Kidney tubule cell (primary cell): ENCODE results near the gene POMZP3.
A peak's percentile ranks its signal among the peaks of the same experiment; 100 is the strongest.
"Not testable (repeated sequence)": the region's sequence is repeated elsewhere in the genome, so short reads cannot be mapped to it uniquely, and the experiment has no call there.

Source experiments
- DNase-seq: peaks from one replicate; pipeline ENCODE4 v3.0.0-alpha.2; 2018; ENCODE audit warnings: low spot score

The POMZP3 gene

DNA sequence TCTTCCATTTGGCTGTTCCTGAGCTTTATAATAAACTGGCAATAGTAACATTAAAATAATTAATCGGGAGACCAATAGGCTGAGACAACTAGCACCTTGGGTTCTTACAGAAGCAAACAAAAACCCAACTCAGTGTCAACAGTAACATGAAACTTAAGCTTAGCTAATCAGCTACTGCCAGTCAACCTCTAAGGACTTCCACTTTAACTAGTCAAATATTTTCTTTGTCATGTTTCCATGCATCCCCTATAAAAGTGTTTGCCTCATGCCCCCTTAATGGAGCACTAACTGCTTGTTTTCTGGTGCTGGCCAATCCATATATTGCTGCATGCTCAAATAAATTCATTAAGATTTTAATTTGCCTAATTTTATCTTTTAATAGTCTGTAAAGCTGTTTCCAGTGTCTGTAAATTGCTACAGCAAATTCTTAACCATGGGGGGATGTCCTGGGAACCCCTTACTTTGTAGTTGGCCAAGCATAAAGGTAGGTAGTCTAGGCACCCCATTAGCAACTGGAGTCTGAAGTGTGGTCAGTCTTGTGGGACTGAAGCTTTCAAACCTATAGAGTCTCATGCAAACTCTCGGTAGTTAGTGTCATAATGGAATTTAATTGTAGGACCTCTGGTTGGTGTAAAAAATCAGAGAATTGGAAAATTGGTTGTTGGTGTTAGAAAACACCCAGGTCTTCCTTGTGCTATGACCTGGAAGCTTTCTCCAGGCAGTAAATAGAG lies 40.3 kb downstream of the POMZP3 start:
- DNase-seq: not testable (repeated sequence)

DNA sequence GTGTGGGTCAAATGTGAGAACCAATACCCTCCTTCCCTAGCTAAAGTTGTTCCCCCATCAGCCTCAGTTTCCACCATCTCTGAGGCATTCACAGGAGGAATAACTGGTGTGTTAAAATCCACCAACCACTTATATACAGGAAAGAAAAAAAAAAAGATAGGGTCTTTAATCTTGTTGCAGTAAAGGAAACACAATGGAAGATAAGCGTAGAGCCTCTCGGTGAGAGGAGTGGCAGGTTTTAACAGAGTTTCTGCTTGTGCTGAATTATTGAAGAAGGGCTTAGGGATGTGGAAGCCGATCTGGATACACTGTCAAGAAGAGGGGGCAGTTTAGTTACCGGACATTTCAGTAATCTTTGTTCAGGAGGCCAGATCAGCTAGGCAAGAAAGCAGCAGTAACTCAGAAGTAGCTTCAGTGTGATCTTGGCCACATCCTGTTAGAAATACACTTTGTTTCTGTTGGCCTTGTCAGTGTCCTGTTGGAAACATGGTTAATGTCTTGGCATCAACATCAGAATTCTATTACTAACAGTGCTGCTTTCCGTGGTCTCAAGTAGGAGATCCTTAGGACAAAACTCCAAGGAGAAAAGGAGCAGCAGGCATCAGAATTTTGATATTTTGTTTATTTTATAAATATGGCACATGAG lies 43.3 kb downstream of the POMZP3 start:
- DNase-seq: peak; percentile 27

DNA sequence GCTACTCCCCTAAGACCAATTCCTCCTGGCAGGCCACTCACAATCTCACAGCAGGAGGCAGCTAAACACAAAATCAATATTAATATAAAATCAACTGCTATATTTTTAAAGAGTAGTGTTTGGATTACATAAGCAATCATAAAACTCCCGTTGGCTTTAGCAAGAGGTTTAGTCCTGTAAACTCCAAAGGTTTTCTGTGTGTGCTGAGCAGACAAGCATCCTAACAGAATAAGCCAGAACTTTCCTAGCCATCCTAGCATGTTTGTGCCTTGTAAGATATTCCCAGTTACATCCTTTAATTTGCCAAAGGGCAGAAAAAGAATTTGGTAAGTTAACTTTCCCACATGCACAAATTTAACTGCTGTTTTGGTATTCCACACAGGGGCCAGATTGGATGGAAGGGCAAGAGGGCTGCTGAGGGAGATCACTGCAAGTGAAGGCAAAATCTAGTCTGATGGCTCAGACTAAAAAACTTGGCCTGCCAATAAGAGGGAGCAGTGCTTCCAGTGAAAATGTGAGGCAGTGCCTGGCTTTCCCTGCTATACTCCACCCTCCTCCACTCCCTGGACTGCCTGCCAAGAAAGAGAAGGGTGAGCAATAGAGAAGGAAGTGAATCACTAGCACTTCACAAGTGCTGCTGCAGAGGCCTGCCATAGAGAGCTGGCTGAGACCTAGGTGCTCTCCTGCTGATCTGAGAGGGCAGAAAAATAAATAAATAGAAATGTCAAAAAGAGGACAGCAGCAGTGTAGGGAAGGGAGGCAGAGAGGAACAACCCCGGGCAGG lies 44.0 kb downstream of the POMZP3 start:
- DNase-seq: peak; percentile 84

DNA sequence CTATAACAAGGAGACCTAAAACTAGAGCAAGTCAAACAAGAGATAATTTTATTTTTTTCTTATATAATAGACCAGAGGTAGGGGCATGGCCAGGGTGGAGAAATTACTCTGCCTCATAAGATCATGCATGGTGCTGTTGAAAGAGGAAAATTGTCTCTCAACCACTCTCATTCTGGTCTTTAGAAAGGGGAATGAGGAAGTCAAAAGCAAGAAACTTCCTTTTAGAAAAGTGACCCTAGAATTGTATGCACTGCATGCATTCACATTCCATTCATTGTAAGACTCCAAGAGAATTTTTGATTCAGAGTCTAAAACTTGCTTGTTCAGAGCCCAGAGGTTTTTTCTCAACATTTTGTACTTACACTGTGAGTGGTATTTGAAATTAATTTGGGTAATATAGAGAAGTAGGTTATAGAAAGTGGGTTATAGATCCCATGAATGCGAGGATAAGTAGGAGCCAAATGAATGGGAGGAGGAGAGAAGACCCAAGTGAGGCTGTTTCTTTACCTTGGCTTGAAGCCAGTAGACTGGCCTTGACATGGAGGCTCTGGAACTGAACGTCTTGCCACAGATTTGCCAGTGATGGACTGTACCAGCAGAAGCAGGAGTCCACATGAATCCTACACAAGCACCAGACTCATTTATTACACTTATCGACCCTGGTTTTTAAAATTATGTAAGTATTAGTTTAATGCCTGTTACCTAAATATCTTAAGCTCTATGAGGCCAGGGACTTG lies 51.0 kb downstream of the POMZP3 start:
- not testable (repeated sequence) for DNase-seq

DNA sequence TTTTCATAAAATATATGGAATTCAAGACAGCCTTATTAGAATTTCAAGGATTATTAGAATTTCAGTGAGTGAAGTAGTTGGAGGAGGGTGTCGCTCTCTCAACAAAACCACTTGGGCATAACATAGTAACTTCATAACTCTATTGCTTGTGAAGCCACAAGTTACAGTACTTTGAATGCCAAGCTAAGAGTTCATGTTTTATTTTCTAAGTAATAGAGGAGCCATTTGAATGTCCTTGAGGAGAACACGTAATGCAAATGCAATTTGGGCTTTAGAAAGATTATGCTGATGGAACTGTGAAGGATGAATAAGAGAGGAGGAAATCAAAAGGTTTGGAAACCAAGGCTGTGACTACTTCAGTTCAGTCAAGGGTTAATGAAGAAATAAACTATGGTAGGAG lies 51.6 kb downstream of the POMZP3 start:
- DNase-seq: not testable (repeated sequence)

DNA sequence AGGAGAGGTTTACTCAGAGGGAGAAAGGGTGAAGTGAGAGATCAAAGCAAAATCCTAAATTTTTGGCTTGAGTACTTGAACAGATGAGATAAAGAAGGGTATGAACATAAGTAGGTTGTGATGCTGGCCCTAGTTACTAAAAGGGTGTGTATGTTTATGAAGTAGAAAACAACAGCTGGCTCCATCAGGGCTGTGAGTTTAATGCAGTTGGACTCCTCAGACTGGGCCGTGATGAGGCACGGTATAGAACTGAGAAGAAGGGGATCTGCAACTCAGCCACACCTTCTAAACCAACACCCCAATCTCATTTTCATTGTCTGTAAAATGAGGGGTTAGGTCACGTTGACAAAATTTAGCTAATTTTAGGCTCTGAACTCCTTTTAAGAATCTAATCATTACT lies 54.8 kb downstream of the POMZP3 start:
- not testable (repeated sequence) for DNase-seq

DNA sequence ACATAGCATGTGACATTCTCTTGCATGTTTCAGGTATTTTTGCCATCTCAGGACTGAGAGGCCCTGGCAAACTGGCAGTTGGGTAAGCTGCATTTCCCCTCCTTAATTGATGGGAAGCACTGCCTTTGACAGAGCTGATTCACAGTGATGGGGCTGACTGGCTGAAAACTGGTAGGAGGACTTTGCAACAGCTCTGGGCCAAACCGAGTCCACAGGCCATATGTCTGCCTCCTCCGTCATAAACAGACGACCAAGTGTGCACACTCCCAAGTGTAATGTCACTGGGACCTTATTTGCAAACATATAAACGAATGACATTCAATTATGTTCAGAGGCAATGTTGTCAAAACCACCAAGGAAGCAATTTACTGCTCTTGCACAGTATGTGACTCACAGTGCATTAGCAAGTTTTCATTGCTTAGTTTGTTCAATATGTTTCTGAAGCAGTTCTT lies 56.7 kb downstream of the POMZP3 start:
- DNase-seq: peak; percentile 3

DNA sequence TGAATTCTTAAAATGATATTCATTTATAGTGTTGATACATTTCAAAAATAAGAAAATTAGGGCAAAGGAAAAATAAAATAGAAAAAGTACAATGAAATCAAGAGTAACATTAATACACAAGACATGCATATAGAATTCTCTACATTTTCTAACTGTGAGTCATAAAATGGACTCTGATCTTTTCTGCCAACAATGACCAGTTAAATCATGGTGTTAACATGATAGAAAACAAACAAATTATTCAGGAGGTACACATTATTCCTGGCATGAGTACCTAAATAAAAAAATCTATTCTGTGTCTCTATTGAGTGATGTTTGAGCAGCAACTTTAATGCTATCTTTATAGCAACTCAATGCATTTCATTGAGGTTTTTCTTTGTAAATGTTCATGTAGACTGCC lies 58.3 kb downstream of the POMZP3 start:
- peak; percentile 41 for DNase-seq

DNA sequence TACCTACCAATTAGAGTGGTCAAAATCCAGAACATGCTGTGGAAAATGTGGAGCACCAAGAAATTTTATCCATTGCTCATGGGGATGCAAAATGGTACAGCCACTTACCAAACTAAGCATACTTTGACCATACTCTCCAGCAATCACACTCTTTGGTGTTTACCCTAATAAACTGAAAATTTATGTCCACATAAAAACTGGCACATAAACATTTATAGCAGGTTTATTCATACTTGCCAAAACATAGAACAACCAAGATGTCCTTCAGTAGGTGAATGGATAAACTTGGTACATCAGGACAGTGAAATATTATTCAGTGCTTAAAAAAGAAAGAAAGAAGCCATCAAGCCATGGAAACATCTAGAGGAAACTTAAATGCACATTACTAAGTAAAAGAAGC lies 59.3 kb downstream of the POMZP3 start:
- DNase-seq: not testable (repeated sequence)

DNA sequence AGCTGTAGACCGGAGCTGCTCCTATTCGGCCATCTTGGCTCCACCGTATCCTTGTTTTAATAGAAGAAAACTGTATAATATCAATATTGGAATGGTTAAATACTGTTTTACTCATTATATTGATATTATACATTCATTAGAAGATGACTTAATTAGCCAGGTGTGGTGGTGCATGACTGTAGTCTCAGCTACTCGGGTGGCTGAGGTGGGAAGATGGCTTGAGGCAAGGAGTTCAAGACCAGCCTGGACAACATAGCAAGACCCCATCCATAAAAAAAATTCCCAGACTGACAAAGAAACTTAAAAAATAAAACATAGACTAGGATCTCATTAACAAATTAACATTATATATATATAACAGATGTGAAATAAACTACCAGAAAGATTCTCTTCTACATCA lies 59.8 kb downstream of the POMZP3 start:
- not testable (repeated sequence) for DNase-seq

DNA sequence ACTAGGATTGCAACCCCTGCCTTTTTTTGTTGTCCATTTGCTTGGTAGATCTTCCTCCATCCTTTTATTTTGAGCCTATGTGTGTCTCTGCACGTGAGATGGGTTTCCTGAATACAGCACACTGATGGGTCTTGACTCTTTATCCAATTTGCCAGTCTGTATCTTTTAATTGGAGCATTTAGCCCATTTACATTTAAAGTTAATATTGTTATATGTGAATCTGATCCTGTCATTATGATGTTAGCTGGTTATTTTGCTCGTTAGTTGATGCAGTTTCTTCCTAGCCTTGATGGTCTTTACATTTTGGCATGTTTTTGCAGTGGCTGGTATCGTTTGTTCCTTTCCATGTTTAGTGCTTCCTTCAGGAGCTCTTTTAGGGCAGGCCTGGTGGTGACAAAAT lies 62.1 kb downstream of the POMZP3 start:
- not testable (repeated sequence) for DNase-seq

DNA sequence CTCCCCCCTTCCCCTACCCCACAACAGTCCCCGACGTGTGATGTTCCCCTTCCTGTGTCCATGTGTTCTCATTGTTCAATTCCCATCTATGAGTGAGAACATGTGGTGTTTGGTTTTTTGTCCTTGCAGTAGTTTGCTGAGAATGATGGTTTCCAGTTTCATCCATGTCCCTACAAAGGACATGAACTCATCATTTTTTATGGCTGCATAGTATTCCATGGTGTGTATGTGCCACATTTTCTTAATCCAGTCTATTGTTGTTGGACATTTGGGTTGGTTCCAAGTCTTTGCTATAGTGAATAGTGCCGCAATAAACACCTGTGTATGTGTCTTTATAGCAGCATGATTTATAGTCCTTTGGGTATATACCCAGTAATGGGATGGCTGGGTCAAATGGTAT lies 65.7 kb downstream of the POMZP3 start:
- not testable (repeated sequence) for DNase-seq

DNA sequence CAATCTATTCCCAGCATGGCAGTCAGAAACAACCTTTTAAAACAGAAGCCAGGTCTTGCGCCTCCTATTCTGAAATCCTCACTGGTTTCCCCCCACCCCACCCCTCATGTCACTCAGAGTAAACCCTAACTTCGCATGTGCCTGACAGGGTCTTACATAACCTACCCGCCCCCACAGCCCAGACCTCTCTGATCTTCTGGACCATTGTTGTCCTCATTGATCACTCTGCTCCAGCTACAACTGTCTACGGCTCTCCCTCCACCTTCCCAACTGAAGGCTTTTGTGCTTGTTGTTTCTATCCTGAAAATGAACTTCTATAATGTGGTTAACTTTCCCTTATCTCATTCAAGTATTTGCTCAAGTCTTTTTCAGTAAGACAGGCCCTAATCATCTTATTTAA lies 66.9 kb downstream of the POMZP3 start:
- DNase-seq: not testable (repeated sequence)
